H1 (cell line): ENCODE measurements around the gene PFN4. TPM values are rescaled to one million over a fixed set of nuclear protein-coding genes. Genes with fewer than 3 reads are reported as not detected.

Source experiments
- CTCF ChIA-PET: fragments of 300-600 bp; sonication (Branson Sonifier 250); formaldehyde crosslinking; loops from one replicate; lab custom pipeline; 2021; ENCODE audit not compliant: partially characterized antibody; lab: Charles Lee
- POLR2A ChIA-PET: fragments of 300-600 bp; sonication (Branson Sonifier 250); formaldehyde crosslinking; loops from one replicate; lab custom pipeline; 2021; ENCODE audit warnings: inconsistent platforms; ENCODE audit not compliant: partially characterized antibody; lab: Charles Lee
- DNase-seq, 2 experiments: peaks; one replicate each; pipeline versions ENCODE4 v3.0.0 to v3.0.0-alpha.2; 2010 to 2022; ENCODE audit warnings: low spot score in 2 of 2, low read depth in 1 of 2, mixed read lengths in 1 of 2
- FAIRE-seq: peaks from 2 replicates; lab custom pipeline; 2011; peaks lifted over from hg19 to GRCh38; lab: Jason Lieb, UNC
- H2AFZ ChIP-seq: 2 replicates; pipeline ENCODE4 v1.8.1; 2012; ENCODE audit warnings: low read length, inconsistent platforms
- H2AK5ac ChIP-seq: 2 replicates; pipeline ENCODE4 v1.6.1; 2013; ENCODE audit warnings: low read depth, low read length
- H2BK120ac ChIP-seq: replicated peaks from 2 replicates; pipeline ENCODE3; 2013; ENCODE audit warnings: low read depth, low read length, inconsistent platforms
- H2BK12ac ChIP-seq: 2 replicates; pipeline ENCODE4 v1.6.1; 2013; ENCODE audit warnings: low read depth, low read length
- H2BK15ac ChIP-seq: 2 replicates; pipeline ENCODE4 v1.6.1; 2013; ENCODE audit warnings: low read length
- H2BK20ac ChIP-seq: 2 replicates; pipeline ENCODE4 v1.6.1; 2013; ENCODE audit warnings: low read length
- H2BK5ac ChIP-seq: 2 replicates; pipeline ENCODE4 v1.6.1; 2013; ENCODE audit warnings: low read depth, low read length
- H3K14ac ChIP-seq: 2 replicates; pipeline ENCODE4 v1.6.1; 2013; ENCODE audit warnings: inconsistent platforms; ENCODE audit not compliant: insufficient read length
- H3K18ac ChIP-seq: 2 replicates; pipeline ENCODE4 v1.6.1; 2013; ENCODE audit warnings: low read length; ENCODE audit errors: extremely low read depth
- H3K23ac ChIP-seq: 2 replicates; pipeline ENCODE4 v1.6.1; 2013; ENCODE audit warnings: inconsistent platforms; ENCODE audit not compliant: insufficient read length
- H3K23me2 ChIP-seq: 2 replicates; pipeline ENCODE4 v1.6.1; 2013; ENCODE audit warnings: low read depth, low read length
- H3K27ac ChIP-seq: 2 replicates; pipeline ENCODE4 v1.6.1; 2011; ENCODE audit warnings: low read depth, low read length, inconsistent platforms
- H3K27me3 ChIP-seq, 4 experiments: replicated peaks in 1 of 4; 1 replicate in 1 of 4; 2 replicates in 3 of 4; pipeline versions ENCODE4 v1.6.1 to v1.8.1; 2011 to 2013; ENCODE audit warnings: low read length in 3 of 4, mild to moderate bottlenecking in 3 of 4, inconsistent platforms in 2 of 4, mixed read lengths in 2 of 4, moderate library complexity in 1 of 4; ENCODE audit not compliant: control insufficient read depth in 3 of 4, insufficient read depth in 3 of 4; ENCODE audit errors: extremely low read depth in 1 of 4
- H3K36me3 ChIP-seq, 4 experiments: 2 replicates each; pipeline versions ENCODE4 v1.6.1 to v1.8.1; 2011 to 2013; ENCODE audit warnings: mild to moderate bottlenecking in 4 of 4, low read length in 3 of 4, moderate library complexity in 2 of 4, control low read depth in 1 of 4, inconsistent platforms in 1 of 4; ENCODE audit not compliant: insufficient read depth in 4 of 4, control insufficient read depth in 2 of 4
- H3K4ac ChIP-seq: replicated peaks from 2 replicates; pipeline ENCODE3; 2013; ENCODE audit warnings: low read length, low read depth, mixed read lengths, inconsistent platforms; ENCODE audit not compliant: insufficient read length
- H3K4me1 ChIP-seq, 4 experiments: replicated peaks in 1 of 4; 1 replicate in 1 of 4; 2 replicates in 3 of 4; pipeline versions ENCODE4 v1.6.1 to v1.8.1; 2011 to 2013; ENCODE audit warnings: low read length in 3 of 4, inconsistent platforms in 2 of 4, mixed read lengths in 1 of 4; ENCODE audit not compliant: insufficient read depth in 4 of 4, control insufficient read depth in 3 of 4
- H3K4me2 ChIP-seq, 2 experiments: 2 replicates each; pipeline versions ENCODE4 v1.6.1 to v1.8.1; 2011 to 2013; ENCODE audit warnings: low read depth in 2 of 2, low read length in 2 of 2, control low read depth in 1 of 2, inconsistent platforms in 1 of 2, mild to moderate bottlenecking in 1 of 2; ENCODE audit not compliant: insufficient read depth in 1 of 2
- H3K4me3 ChIP-seq, 4 experiments: fragments of 200-600, 300-600 bp in 1 of 4; sonication (generic), shearing (Covaris generic), sonication (Bioruptor Twin) in 1 of 4; 2 replicates each; pipeline versions ENCODE4 v1.5.1 to v1.8.1; 2011 to 2016; ENCODE audit warnings: low read length in 4 of 4, low read depth in 3 of 4, control low read depth in 2 of 4, inconsistent platforms in 2 of 4, mild to moderate bottlenecking in 2 of 4, mixed read lengths in 1 of 4, moderate library complexity in 1 of 4; ENCODE audit not compliant: insufficient read depth in 2 of 4; ENCODE audit errors: extremely low read depth in 1 of 4
- H3K56ac ChIP-seq: replicated peaks from 2 replicates; pipeline ENCODE3; 2013; ENCODE audit warnings: low read depth, mild to moderate bottlenecking, mixed read lengths, low read length, inconsistent platforms; ENCODE audit not compliant: insufficient read length
- H3K79me1 ChIP-seq: 2 replicates; pipeline ENCODE4 v1.6.1; 2013; ENCODE audit warnings: low read depth, low read length, control low read depth
- H3K79me2 ChIP-seq, 2 experiments: 2 replicates each; pipeline versions ENCODE4 v1.6.1 to v1.8.1; 2012 to 2013; ENCODE audit warnings: low read length in 2 of 2, mild to moderate bottlenecking in 2 of 2, inconsistent platforms in 1 of 2; ENCODE audit not compliant: insufficient read depth in 2 of 2, control insufficient read depth in 1 of 2
- H3K9ac ChIP-seq, 4 experiments: replicated peaks in 1 of 4; 1 replicate in 1 of 4; 2 replicates in 3 of 4; pipeline versions ENCODE4 v1.6.1 to v1.8.1; 2011 to 2013; ENCODE audit warnings: low read depth in 3 of 4, low read length in 3 of 4, control low read depth in 2 of 4, mild to moderate bottlenecking in 2 of 4, moderate library complexity in 2 of 4, inconsistent platforms in 1 of 4; ENCODE audit errors: extremely low read depth in 1 of 4
- H3K9me3 ChIP-seq, 2 experiments: 2 replicates each; pipeline versions ENCODE4 v1.6.1 to v1.8.1; 2012 to 2013; ENCODE audit warnings: mild to moderate bottlenecking in 2 of 2, moderate library complexity in 2 of 2, control low read depth in 1 of 2, inconsistent platforms in 1 of 2, low read depth in 1 of 2, low read length in 1 of 2, mixed read lengths in 1 of 2; ENCODE audit not compliant: insufficient read depth in 2 of 2
- H4K20me1 ChIP-seq, 2 experiments: replicated peaks in 1 of 2; 2 replicates each; pipeline versions ENCODE3 to v1.8.1; 2011 to 2013; ENCODE audit warnings: inconsistent platforms in 2 of 2, low read length in 2 of 2, mild to moderate bottlenecking in 1 of 2; ENCODE audit not compliant: insufficient read depth in 2 of 2, control insufficient read depth in 1 of 2
- H4K5ac ChIP-seq: 2 replicates; pipeline ENCODE4 v1.6.1; 2013; ENCODE audit warnings: low read length, low read depth, mixed read lengths, inconsistent platforms; ENCODE audit not compliant: insufficient read length
- H4K8ac ChIP-seq: 2 replicates; pipeline ENCODE4 v1.8.0; 2013; ENCODE audit warnings: mild to moderate bottlenecking, moderate library complexity, low read length, inconsistent platforms; ENCODE audit not compliant: insufficient read depth; ENCODE audit errors: extremely low read depth
- H4K91ac ChIP-seq: replicated peaks from 2 replicates; pipeline ENCODE3; 2013; ENCODE audit warnings: low read length, mixed read lengths, inconsistent platforms; ENCODE audit not compliant: insufficient read length
- BCL11A ChIP-seq, 2 experiments: IDR thresholded peaks; one replicate each; pipeline ENCODE4 v1.6.1; 2011; ENCODE audit warnings: low read depth in 2 of 2, low read length in 2 of 2, mild to moderate bottlenecking in 2 of 2
- CBX5 ChIP-seq: fragments of 300-800, 300-1000 bp; sonication (generic); IDR thresholded peaks from 2 replicates; pipeline ENCODE4 v1.7.1; 2016; ENCODE audit warnings: antibody characterized with exemption, low read length, low read depth
- CREB1 ChIP-seq: IDR thresholded peaks from 2 replicates; pipeline ENCODE4 v1.6.1; 2012; ENCODE audit warnings: inconsistent platforms
- CTBP2 ChIP-seq: IDR thresholded peaks from 2 replicates; pipeline ENCODE4 v1.7.0; 2011; ENCODE audit warnings: borderline replicate concordance, mild to moderate bottlenecking, moderate library complexity, mixed read lengths, low read length; ENCODE audit not compliant: insufficient read depth, insufficient read length
- EGR1 ChIP-seq: IDR thresholded peaks from 2 replicates; pipeline ENCODE4 v1.6.1; 2011; ENCODE audit warnings: low read depth, low read length, borderline replicate concordance
- PHF8 ChIP-seq: fragments of 200-600 bp; sonication (generic); conservative IDR thresholded peaks from 2 replicates; pipeline ENCODE4 v1.7.1; 2012; ENCODE audit warnings: low read depth, mild to moderate bottlenecking, inconsistent platforms, low read length, moderate library complexity
- POU5F1 ChIP-seq: IDR thresholded peaks from 2 replicates; pipeline ENCODE4 v1.6.1; 2011; ENCODE audit warnings: low read depth, mild to moderate bottlenecking, low read length, moderate library complexity
- RBBP5 ChIP-seq: IDR thresholded peaks from 2 replicates; pipeline ENCODE4 v1.7.1; 2012; ENCODE audit warnings: low read depth, mild to moderate bottlenecking, inconsistent platforms, low read length, moderate library complexity, borderline replicate concordance
- RNF2 ChIP-seq: fragments of 200-900, 300-1000 bp; sonication (generic); IDR thresholded peaks from 2 replicates; pipeline ENCODE4 v1.7.1; 2016; ENCODE audit warnings: borderline replicate concordance, low read depth, mild to moderate bottlenecking, antibody characterized with exemption, low read length; ENCODE audit not compliant: poor library complexity, severe bottlenecking; ENCODE audit errors: missing control alignments
- SP1 ChIP-seq: IDR thresholded peaks from 2 replicates; pipeline ENCODE4 v1.6.1; 2011; ENCODE audit warnings: low read depth, low read length
- SP4 ChIP-seq: IDR thresholded peaks from 2 replicates; pipeline ENCODE4 v1.6.1; 2012; ENCODE audit warnings: low read length, inconsistent platforms
- TCF12 ChIP-seq: IDR thresholded peaks from 2 replicates; pipeline ENCODE4 v1.6.1; 2011; ENCODE audit warnings: low read depth, mild to moderate bottlenecking, low read length
- WGBS, 2 experiments: shearing (Covaris generic) in 1 of 2; methylation state at CpG; one replicate each; pipeline versions ENCODE4 v1.1.6 to v1.1.7; 2013 to 2015; ENCODE audit warnings: low lambda C conversion rate in 2 of 2, mixed read lengths in 2 of 2, inconsistent platforms in 1 of 2, low coverage in 1 of 2, missing lambda C conversion rate in 1 of 2; ENCODE audit not compliant: insufficient replicate concordance in 2 of 2, insufficient coverage in 1 of 2, insufficient read length in 1 of 2; ENCODE audit errors: extremely low coverage in 1 of 2, missing lambda C conversion rate in 1 of 2; 5-methylcytosine and 5-hydroxymethylcytosine counted together
- polyA plus RNA-seq, 7 experiments: library from polyadenylated mRNA; depleted of rRNA in 3 of 7; stranded (reverse) in 5 of 7; unstranded in 2 of 7; fragments of >200 nt in 5 of 7; fragments of 200-250 nt in 2 of 7; gene quantifications; 1 replicate in 5 of 7; 2 replicates in 1 of 7; 4 replicates in 1 of 7; pipeline versions ENCODE4 v1.2.1 to v1.2.3, GENCODE V29; 2011 to 2013; ENCODE audit warnings: missing spikeins in 2 of 7, mixed read lengths in 2 of 7
- total RNA-seq: library from RNA; stranded (reverse); fragmentation: NEBNext Ultra II Directional; extraction: Animal tissue kit (Norgen Biotek cat#: 25700); gene quantifications from 2 replicates; pipeline ENCODE4 v1.2.1, GENCODE V29; 2021
- TF ChIP-seq, protein P1 (sequence below): IDR thresholded peaks from 2 replicates; pipeline ENCODE4 v1.6.1; 2012; ENCODE audit warnings: inconsistent platforms

Gene PFN4
- total and polyA plus RNA-seq, 2 of the 8 experiments (the other 6 are each of a cell fraction or from before 2014, with no cell fraction given), result not detected

DNA sequence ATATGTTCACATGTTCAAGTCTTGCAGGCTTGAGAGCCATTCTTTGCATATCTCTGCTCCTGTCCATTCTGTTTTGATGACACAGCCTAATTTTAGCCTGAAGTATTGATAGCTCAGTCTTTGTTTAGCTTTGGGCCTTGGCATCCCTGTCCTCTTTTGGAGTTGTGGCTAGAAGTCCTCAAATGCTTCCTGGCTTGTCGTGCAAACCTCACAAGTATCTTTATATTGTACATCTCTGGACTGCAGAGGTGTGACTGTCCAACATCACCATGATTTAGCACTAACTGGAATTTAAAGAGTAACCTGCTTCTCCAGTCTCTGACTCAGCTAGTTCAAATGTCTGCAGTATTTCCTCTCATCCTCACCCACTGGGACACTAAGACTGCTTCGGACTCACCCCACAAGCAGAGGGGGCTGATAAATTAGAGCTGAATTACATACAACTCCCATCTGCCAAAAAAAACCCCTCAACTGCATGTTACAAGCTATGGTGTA, 11.7 kb downstream of the PFN4 start:
- no peak overlapping the region for H2BK5ac ChIP-seq
- H3K18ac ChIP-seq, result no peak overlapping the region
- H3K23ac ChIP-seq, result no peak overlapping the region
- no peaks in the 10 kb centered on the region for H3K23me2 ChIP-seq
- no peak overlapping the region for H2BK20ac ChIP-seq
- H3K4me2 ChIP-seq, result no peak overlapping the region
- H3K4me1 ChIP-seq, result no peaks in the 10 kb centered on the region
- no peak overlapping the region for H4K8ac ChIP-seq
- H2AK5ac ChIP-seq, result no peak overlapping the region
- H3K27ac ChIP-seq, result no peak overlapping the region
- no peaks in the 10 kb centered on the region for H3K27me3 ChIP-seq
- H2BK12ac ChIP-seq, result no peak overlapping the region
- no peak overlapping the region for H3K14ac ChIP-seq
- H3K9ac ChIP-seq, result peak overlapping the region in 1 of 4 experiments; percentile 18; a peak in 1 of 7 replicates
- DNase-seq (no peak), FAIRE-seq (no peak)
- H4K91ac ChIP-seq, result no peak overlapping the region
- H4K5ac ChIP-seq, result no peak overlapping the region
- ChIA-PET POLR2A (interaction anchor here (0.7 to 1.5 kb wide), 4 partner anchors 11 to 484 kb away, joined by 3 to 7 read pairs (median 4); no protein-coding TSS in a partner anchor), CTCF (interaction anchor here (1.2 to 1.5 kb wide), 3 partner anchors 10 to 27 kb away, joined by 3 to 5 read pairs (median 4); partner anchors contain the start of genes PFN4 and TP53I3)
- no peak overlapping the region for H2BK15ac ChIP-seq
- H3K79me1 ChIP-seq, result no peaks in the 10 kb centered on the region
- no peaks in the 10 kb centered on the region for H3K79me2 ChIP-seq
- no peak overlapping the region for H3K4ac ChIP-seq
- no peak overlapping the region for H2AFZ ChIP-seq
- H4K20me1 ChIP-seq, result no peaks in the 10 kb centered on the region
- no peak overlapping the region for H3K4me3 ChIP-seq
- peaks cover 0 to 4% (median 0%) of the 10 kb centered on the region in 4 experiments; a peak in 1 of 8 replicates for H3K36me3 ChIP-seq
- H3K56ac ChIP-seq, result no peak overlapping the region
- H2BK120ac ChIP-seq, result no peak overlapping the region
- WGBS, 2 experiments, result 90% methylated on average over 2 of the region's 2 CpGs; no CpG with 5 or more reads in 1 of the 2 experiments
- peaks cover 2 to 10% of the 10 kb centered on the region in 2 experiments; a peak in 3 of 4 replicates for H3K9me3 ChIP-seq
- TF ChIP-seq TCF12, result no peak
- TF ChIP-seq SP1, result no peak
- no peak for TF ChIP-seq RBBP5
- no peak for TF ChIP-seq POU5F1
- TF ChIP-seq, protein P1, sequence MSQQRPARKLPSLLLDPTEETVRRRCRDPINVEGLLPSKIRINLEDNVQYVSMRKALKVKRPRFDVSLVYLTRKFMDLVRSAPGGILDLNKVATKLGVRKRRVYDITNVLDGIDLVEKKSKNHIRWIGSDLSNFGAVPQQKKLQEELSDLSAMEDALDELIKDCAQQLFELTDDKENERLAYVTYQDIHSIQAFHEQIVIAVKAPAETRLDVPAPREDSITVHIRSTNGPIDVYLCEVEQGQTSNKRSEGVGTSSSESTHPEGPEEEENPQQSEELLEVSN, result no peak
- TF ChIP-seq BCL11A (IDR thresholded peaks at IDR 0.05; ENCODE audit: low read depth in 2 of 2, low read length in 2 of 2), result no peak
- TF ChIP-seq CBX5, result no peak
- no peak for TF ChIP-seq SP4
- TF ChIP-seq EGR1, result no peak
- no peak for TF ChIP-seq PHF8
- no peak for TF ChIP-seq CTBP2
- TF ChIP-seq CREB1, result no peak
- no peak for TF ChIP-seq RNF2
